Kidney (tissue), 14 donors: ENCODE measurements around the gene COPZ2. TPM values are rescaled to one million over a fixed set of nuclear protein-coding genes. Genes with fewer than 3 reads are reported as not detected.
"Not testable (repeated sequence)": the region's sequence is repeated elsewhere in the genome, so short reads cannot be mapped to it uniquely, and the experiment has no call there.

ENCODE experiments used
- DNase-seq, 5 donors: peaks; one replicate each; pipeline ENCODE4 v3.0.0-alpha.2; 2013 to 2020
- FAIRE-seq: peaks from 2 replicates; lab custom pipeline; 2012; peaks lifted over from hg19 to GRCh38; lab: Jason Lieb, UNC
- H3K27ac ChIP-seq, 2 donors: one replicate each; pipeline ENCODE4 v1.7.0; 2013; ENCODE audit warnings: low read depth in 2 of 2, low read length in 2 of 2, inconsistent platforms in 1 of 2
- H3K27me3 ChIP-seq: one replicate; pipeline ENCODE4 v1.7.1; 2013; ENCODE audit warnings: low read length, inconsistent platforms; ENCODE audit not compliant: control insufficient read depth, insufficient read depth
- H3K36me3 ChIP-seq, 3 donors: one replicate each; pipeline versions ENCODE4 v1.7.0 to v1.7.1; 2013; ENCODE audit warnings: low read length in 3 of 3, control low read depth in 1 of 3, inconsistent platforms in 1 of 3; ENCODE audit not compliant: insufficient read depth in 3 of 3, control insufficient read depth in 2 of 3
- H3K4me1 ChIP-seq, 3 donors: one replicate each; pipeline versions ENCODE4 v1.7.0 to v1.7.1; 2013; ENCODE audit warnings: low read length in 3 of 3, inconsistent platforms in 1 of 3, low read depth in 1 of 3; ENCODE audit not compliant: control insufficient read depth in 2 of 3, insufficient read depth in 2 of 3
- H3K4me3 ChIP-seq, 3 donors: one replicate each; pipeline versions ENCODE4 v1.7.0 to v1.8.1; 2013; ENCODE audit warnings: low read length in 3 of 3, control low read depth in 1 of 3, inconsistent platforms in 1 of 3
- H3K9ac ChIP-seq, 3 donors: one replicate each; pipeline versions ENCODE4 v1.7.0 to v1.7.1; 2013; ENCODE audit warnings: low read length in 3 of 3, control low read depth in 1 of 3, inconsistent platforms in 1 of 3
- H3K9me3 ChIP-seq, 3 donors: one replicate each; pipeline versions ENCODE4 v1.7.0 to v1.7.1; 2013; ENCODE audit warnings: low read length in 3 of 3, control low read depth in 1 of 3, inconsistent platforms in 1 of 3; ENCODE audit not compliant: control insufficient read depth in 2 of 3, insufficient read depth in 1 of 3
- intact Hi-C: fragments of 100-400 bp; cut with DNase I; formaldehyde crosslinking; loops from one replicate; pipeline ENCODE4 v1.11.1; 2022
- polyA plus RNA-seq: library from polyadenylated mRNA; stranded (reverse); fragments of 350-450 nt; fragmentation: Illumina TruSeq; extraction: RNeasy Lipid Tissue Mini Kit (QIAGEN cat#74804); gene quantifications from one replicate; pipeline ENCODE4 v1.2.3, GENCODE V29; 2014; ENCODE audit warnings: low read depth, low replicate concordance; ENCODE audit not compliant: insufficient read depth
- total RNA-seq: library from RNA; stranded (reverse); fragmentation: NEBNext Ultra II Directional; extraction: Animal tissue kit (Norgen Biotek cat#: 25700); gene quantifications from one replicate; pipeline ENCODE4 v1.2.1, GENCODE V29; 2021
- TF ChIP-seq, protein P1 (sequence below): IDR thresholded peaks from 3 replicates; pipeline ENCODE4 v1.5.1; 2012; ENCODE audit warnings: mild to moderate bottlenecking, moderate library complexity, borderline replicate concordance; ENCODE audit not compliant: insufficient read depth; ENCODE audit errors: extremely low read depth
- donor health status: control.
- donor health status: control.
- donor health status: control.
- donor health status: control.
- donor health status: control.
- donor health status: DM: yes; HTN: yes; CAD: no.
- donor health status: Normal renal cell carcinoma (clear cell type).

Gene COPZ2
- total and polyA plus RNA-seq, 2 donors from 2014 or later, result 24.9 to 38.2 TPM

DNA sequence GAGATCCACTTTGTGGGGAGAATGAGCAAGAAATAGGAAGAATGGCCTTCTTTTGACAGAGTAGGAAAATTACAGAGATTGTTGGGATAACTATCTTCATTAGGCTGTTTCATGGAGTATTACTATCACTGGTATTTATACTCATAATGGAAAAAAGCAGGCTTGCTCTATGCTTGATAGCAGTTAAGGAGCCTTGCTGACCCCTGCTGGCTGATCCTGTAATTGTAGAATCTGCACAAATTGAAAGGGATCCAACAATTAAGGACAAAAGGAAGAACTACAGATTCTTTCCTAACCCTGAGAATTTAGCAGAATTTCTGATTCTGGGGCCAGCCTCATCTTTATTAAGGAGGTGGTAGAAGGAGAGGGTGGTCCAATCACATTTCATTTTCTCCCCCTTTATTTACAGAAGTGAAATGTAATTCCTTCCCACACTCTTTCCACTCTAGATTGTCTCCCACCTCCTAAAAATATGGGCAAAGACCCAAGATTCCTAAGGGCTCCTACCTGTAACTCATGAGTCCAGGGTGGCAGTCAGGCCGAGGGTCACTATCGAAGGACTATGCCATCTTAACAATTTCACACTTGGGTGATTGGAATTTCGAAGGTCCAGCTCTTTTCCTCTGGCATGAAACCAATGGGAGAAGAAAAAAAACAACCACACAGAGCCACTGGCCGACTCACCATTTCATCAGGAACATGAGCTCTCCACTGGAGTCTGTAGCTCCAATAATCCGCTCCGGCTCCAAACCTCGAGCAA is 36.9 kb upstream of the COPZ2 start:
- Histone ChIP-seq H3K4me3 (peak overlapping the region in 1 of 3 donors; percentile 5), H3K27ac (peak overlapping the region; percentile 44 to 56), H3K9me3 (no peaks in the 10 kb centered on the region), H3K36me3 (peaks cover 0 to 9% (median 6%) of the 10 kb centered on the region in 3 donors), H3K4me1 (peaks cover 4 to 27% (median 8%) of the 10 kb centered on the region in 3 donors), H3K9ac (peak overlapping the region in 1 of 3 donors; percentile 27), H3K27me3 (no peaks in the 10 kb centered on the region)
- FAIRE-seq, result no peak
- intact Hi-C loops, result no loop called here
- peak in 4 of 5 donors; percentile 73 to 91 (median 84) for DNase-seq
- TF ChIP-seq, protein P1, sequence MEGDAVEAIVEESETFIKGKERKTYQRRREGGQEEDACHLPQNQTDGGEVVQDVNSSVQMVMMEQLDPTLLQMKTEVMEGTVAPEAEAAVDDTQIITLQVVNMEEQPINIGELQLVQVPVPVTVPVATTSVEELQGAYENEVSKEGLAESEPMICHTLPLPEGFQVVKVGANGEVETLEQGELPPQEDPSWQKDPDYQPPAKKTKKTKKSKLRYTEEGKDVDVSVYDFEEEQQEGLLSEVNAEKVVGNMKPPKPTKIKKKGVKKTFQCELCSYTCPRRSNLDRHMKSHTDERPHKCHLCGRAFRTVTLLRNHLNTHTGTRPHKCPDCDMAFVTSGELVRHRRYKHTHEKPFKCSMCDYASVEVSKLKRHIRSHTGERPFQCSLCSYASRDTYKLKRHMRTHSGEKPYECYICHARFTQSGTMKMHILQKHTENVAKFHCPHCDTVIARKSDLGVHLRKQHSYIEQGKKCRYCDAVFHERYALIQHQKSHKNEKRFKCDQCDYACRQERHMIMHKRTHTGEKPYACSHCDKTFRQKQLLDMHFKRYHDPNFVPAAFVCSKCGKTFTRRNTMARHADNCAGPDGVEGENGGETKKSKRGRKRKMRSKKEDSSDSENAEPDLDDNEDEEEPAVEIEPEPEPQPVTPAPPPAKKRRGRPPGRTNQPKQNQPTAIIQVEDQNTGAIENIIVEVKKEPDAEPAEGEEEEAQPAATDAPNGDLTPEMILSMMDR, result peak; percentile 86

DNA sequence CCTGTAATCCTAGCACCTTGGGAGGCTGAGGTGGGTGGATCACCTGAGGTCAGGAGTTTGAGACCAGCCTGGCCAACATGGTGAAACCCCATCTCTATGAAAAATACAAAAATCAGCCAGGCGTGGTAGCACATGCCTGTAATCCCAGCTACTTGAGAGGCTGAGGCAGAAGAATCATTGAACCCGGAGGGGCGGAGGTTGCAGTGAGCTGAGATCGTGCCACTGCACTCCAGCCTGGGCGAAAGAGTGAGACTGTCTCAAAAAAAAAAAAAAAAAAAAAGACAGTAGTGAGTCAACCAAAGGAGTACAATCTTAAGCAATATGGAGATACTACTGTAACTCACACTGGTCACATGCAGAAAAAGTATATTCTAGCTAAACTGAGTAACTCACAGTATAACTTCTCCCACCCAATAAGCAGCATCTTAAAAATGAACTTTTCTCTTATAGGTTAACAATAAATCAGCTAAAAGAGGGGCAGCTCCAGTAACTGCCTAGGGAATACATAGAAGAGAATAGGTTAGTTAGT is 36.0 kb upstream of the COPZ2 start:
- peak overlapping the region; percentile 44 to 56 for H3K27ac ChIP-seq
- H3K9me3 ChIP-seq, H3K4me3 ChIP-seq, FAIRE-seq, H3K36me3 ChIP-seq, intact Hi-C loops, H3K27me3 ChIP-seq: not testable (repeated sequence)
- peak in 2 of 5 donors; percentile 22 for DNase-seq
- H3K4me1 ChIP-seq, result peaks cover 4 to 27% (median 8%) of the 10 kb centered on the region in 3 donors
- peak overlapping the region in 1 of 3 donors; percentile 27 for H3K9ac ChIP-seq

DNA sequence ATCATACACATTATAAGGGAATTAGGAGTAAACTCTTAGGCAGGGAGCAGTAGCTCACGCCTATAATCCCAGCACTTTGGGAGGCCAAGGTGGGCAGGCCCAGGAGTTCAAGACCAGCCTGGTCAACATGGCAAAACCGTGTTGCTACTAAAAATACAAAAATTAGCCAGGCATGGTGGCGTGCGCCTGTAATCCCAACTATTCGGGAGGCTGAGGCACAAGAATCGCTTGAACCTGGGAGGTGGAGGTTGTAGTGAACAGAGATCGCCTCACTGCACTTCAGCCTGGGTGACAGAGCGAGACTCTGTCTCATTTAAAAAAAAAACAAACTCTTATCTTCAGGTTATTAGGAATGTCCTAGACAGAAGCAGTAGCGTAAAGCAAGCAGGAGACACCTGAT is 35.2 kb upstream of the COPZ2 start:
- Histone ChIP-seq H3K4me1 (peaks cover 4 to 26% (median 8%) of the 10 kb centered on the region in 3 donors), H3K27ac (peak overlapping the region in 1 of 2 donors; percentile 18)
- H3K36me3 ChIP-seq, intact Hi-C loops, FAIRE-seq, H3K9ac ChIP-seq, H3K4me3 ChIP-seq, H3K9me3 ChIP-seq, DNase-seq, H3K27me3 ChIP-seq: not testable (repeated sequence)

DNA sequence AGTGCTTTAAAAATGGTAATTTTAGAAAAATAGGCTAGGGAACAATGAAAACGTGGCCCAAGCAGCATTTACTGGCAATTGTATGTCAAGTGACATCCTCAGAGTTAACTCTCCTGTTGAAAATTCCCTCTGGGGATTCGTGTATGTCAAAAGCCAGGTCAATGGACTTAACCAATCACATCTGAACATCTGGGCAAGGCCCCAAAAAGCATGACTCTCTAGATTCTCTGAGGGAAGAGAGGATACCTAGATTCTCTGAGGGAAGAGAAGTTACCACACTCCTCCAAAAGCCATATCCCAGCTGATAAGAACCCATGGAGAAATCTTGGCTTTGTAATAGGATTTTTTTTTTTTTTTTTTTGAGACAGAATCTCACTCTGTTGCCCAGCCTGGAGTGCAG is 34.1 kb upstream of the COPZ2 start:
- FAIRE-seq, result no peak
- Histone ChIP-seq H3K4me3 (no peak overlapping the region), H3K27ac (no peak overlapping the region), H3K4me1 (peaks cover 4 to 18% (median 8%) of the 10 kb centered on the region in 3 donors), H3K36me3 (peaks cover 3 to 12% (median 9%) of the 10 kb centered on the region in 3 donors), H3K9me3 (no peaks in the 10 kb centered on the region), H3K9ac (no peak overlapping the region), H3K27me3 (no peaks in the 10 kb centered on the region)
- intact Hi-C loops, result no loop called here
- TF ChIP-seq, protein P1, result no peak
- DNase-seq, result no peak
